GM12892 (cell line): Measurements from ENCODE around the gene RUSF1.
"Not testable (repeated sequence)": the region's sequence is repeated elsewhere in the genome, so short reads cannot be mapped to it uniquely, and the experiment has no call there.

Source experiments
- DNase-seq: peaks from one replicate; pipeline ENCODE4 v3.0.0; 2011; ENCODE audit not compliant: insufficient read length
- FAIRE-seq: peaks from 2 replicates; lab custom pipeline; 2011; peaks lifted over from hg19 to GRCh38; lab: Jason Lieb, UNC
- POLR2A ChIP-seq: IDR thresholded peaks from 2 replicates; pipeline ENCODE4 v1.6.1; 2011; ENCODE audit warnings: low read depth, low read length, control low read depth
- POLR2AphosphoS5 ChIP-seq: IDR thresholded peaks from 2 replicates; pipeline ENCODE4 v1.6.1; 2011; ENCODE audit warnings: low read depth, low read length, control low read depth
- TAF1 ChIP-seq: IDR thresholded peaks from 2 replicates; pipeline ENCODE4 v1.6.1; 2011; ENCODE audit warnings: low read depth, mild to moderate bottlenecking, control low read depth, low read length, borderline replicate concordance

The RUSF1 gene

GRCh38 chr16:31529108-31529936 is 21.1 kb upstream of the RUSF1 start:
- no peak for DNase-seq
- no peak for TF ChIP-seq TAF1
- TF ChIP-seq POLR2A, result no peak
- TF ChIP-seq POLR2AphosphoS5, result no peak
- FAIRE-seq, result no peak

GRCh38 chr16:31528523-31529107 is 20.4 kb upstream of the RUSF1 start:
- DNase-seq, result no peak
- no peak for FAIRE-seq
- TF ChIP-seq POLR2A (no peak), POLR2AphosphoS5 (no peak), TAF1 (no peak)

- FAIRE-seq, result no peak
- no peak for DNase-seq
- TF ChIP-seq POLR2A (no peak), TAF1 (no peak), POLR2AphosphoS5 (no peak)
These were observed 19.6 kb upstream of the RUSF1 start, which contains the start of gene AHSP for GRCh38 chr16:31527734-31528274. Gene AHSP, plus strand, starts transcription at chr16:31527900. Its CDS starts 240 bp downstream, at chr16:31528140.

- TF ChIP-seq POLR2AphosphoS5, result no peak
- no peak for TF ChIP-seq POLR2A
- TF ChIP-seq TAF1, result no peak
- FAIRE-seq, result no peak
- no peak for DNase-seq
These were observed 16.9 kb upstream of the RUSF1 start for GRCh38 chr16:31525113-31525512.

GRCh38 chr16:31523768-31524167 is 15.6 kb upstream of the RUSF1 start:
- DNase-seq, FAIRE-seq: not testable (repeated sequence)

- FAIRE-seq, result no peak
- DNase-seq, result no peak
- TF ChIP-seq POLR2AphosphoS5, result no peak
- TF ChIP-seq TAF1, result no peak
- no peak for TF ChIP-seq POLR2A
These were observed 13.9 kb upstream of the RUSF1 start for GRCh38 chr16:31522071-31522470.

GRCh38 chr16:31521368-31521767 is 13.2 kb upstream of the RUSF1 start:
- FAIRE-seq (no peak), DNase-seq (no peak)
- no peak for TF ChIP-seq POLR2A
- TF ChIP-seq TAF1, result no peak
- no peak for TF ChIP-seq POLR2AphosphoS5

- DNase-seq (no peak), FAIRE-seq (no peak)
- no peak for TF ChIP-seq POLR2AphosphoS5
These were observed 11.7 kb upstream of the RUSF1 start for GRCh38 chr16:31519759-31520431.

GRCh38 chr16:31517800-31518402 is 9.7 kb upstream of the RUSF1 start:
- no peak for FAIRE-seq
- TF ChIP-seq TAF1, result no peak
- TF ChIP-seq POLR2A, result no peak
- no peak for TF ChIP-seq POLR2AphosphoS5
- no peak for DNase-seq

GRCh38 chr16:31513884-31514283 is 5.7 kb upstream of the RUSF1 start:
- TF ChIP-seq POLR2A, result no peak
- no peak for TF ChIP-seq TAF1
- TF ChIP-seq POLR2AphosphoS5, result no peak
- no peak for DNase-seq

GRCh38 chr16:31513126-31513525 is 4.9 kb upstream of the RUSF1 start:
- TF ChIP-seq POLR2AphosphoS5 (no peak), POLR2A (no peak), TAF1 (no peak)
- no peak for FAIRE-seq
- DNase-seq, result no peak

More at GRCh38 chr16:31513884-31514283, 5.7 kb upstream of the RUSF1 start:
- FAIRE-seq, result no peak

GRCh38 chr16:31508706-31509195 is 560 bp upstream of the RUSF1 start:
- TF ChIP-seq POLR2AphosphoS5 (no peak), POLR2A (no peak), TAF1 (no peak)
- no peak for FAIRE-seq
- DNase-seq, result no peak
